ENCODE results near the gene TBC1D9B. TPM values are rescaled to one million over a fixed set of nuclear protein-coding genes. Genes with fewer than 3 reads are reported as not detected.

TBC1D9B gene
- total RNA-seq, 4 donors from 2014 or later: 58.8 to 439 (median 212) TPM

GRCh38 chr5:179887802-179888201 lies 19.9 kb downstream of the TBC1D9B start:
- Histone ChIP-seq H3K9me3 (peaks cover 0 to 14% (median 0%) of the 10 kb centered on the region in 3 donors), H3K4me1 (no peaks in the 10 kb centered on the region), H3K27ac (no peak overlapping the region), H3K36me3 (peaks cover 0 to 100% of the 10 kb centered on the region in 2 donors), H3K4me3 (no peak overlapping the region), H3K27me3 (no peaks in the 10 kb centered on the region)
- ATAC-seq: no peak
- WGBS, 2 donors (ENCODE audit: low coverage in 1 of 2): no CpG with 5 or more reads among the region's 6 CpGs
- TF ChIP-seq CTCF (IDR thresholded peaks at IDR 0.05) (no peak), POLR2A (IDR thresholded peaks at IDR 0.05) (no peak), POLR2AphosphoS5 (IDR thresholded peaks at IDR 0.05) (no peak), EP300 (IDR thresholded peaks at IDR 0.05) (no peak)

GRCh38 chr5:179887095-179887494 lies 20.6 kb downstream of the TBC1D9B start:
- ATAC-seq: no peak
- no peak overlapping the region for H3K27ac ChIP-seq
- H3K4me3 ChIP-seq: no peak overlapping the region
- TF ChIP-seq CTCF (IDR thresholded peaks at IDR 0.05) (no peak), POLR2AphosphoS5 (IDR thresholded peaks at IDR 0.05) (no peak), POLR2A (IDR thresholded peaks at IDR 0.05) (no peak), EP300 (IDR thresholded peaks at IDR 0.05) (no peak)
- no peaks in the 10 kb centered on the region for H3K4me1 ChIP-seq
- H3K36me3 ChIP-seq: peaks cover 0 to 98% of the 10 kb centered on the region in 2 donors
- WGBS, 2 donors (ENCODE audit: low coverage in 1 of 2): 90 to 93% methylated on average over 3 to 8 of the region's 11 CpGs
- no peaks in the 10 kb centered on the region for H3K27me3 ChIP-seq
- peaks cover 0 to 20% (median 0%) of the 10 kb centered on the region in 3 donors for H3K9me3 ChIP-seq

- Histone ChIP-seq H3K4me1 (no peaks in the 10 kb centered on the region), H3K9me3 (peaks cover 0 to 20% (median 0%) of the 10 kb centered on the region in 3 donors), H3K27me3 (no peaks in the 10 kb centered on the region), H3K27ac (no peak overlapping the region), H3K36me3 (peaks cover 0 to 91% of the 10 kb centered on the region in 2 donors), H3K4me3 (no peak overlapping the region)
- no peak for TF ChIP-seq CTCF (IDR thresholded peaks at IDR 0.05)
- TF ChIP-seq POLR2A (IDR thresholded peaks at IDR 0.05): no peak
- no peak for TF ChIP-seq POLR2AphosphoS5 (IDR thresholded peaks at IDR 0.05)
- TF ChIP-seq EP300 (IDR thresholded peaks at IDR 0.05): no peak
- 72 to 80% methylated on average over 3 to 12 of the region's 14 CpGs for WGBS, 2 donors (ENCODE audit: low coverage in 1 of 2)
- ATAC-seq: no peak
These were observed 21.3 kb downstream of the TBC1D9B start for GRCh38 chr5:179886190-179886911.

GRCh38 chr5:179885491-179886090 lies 22.1 kb downstream of the TBC1D9B start:
- H3K36me3 ChIP-seq: peaks cover 0 to 83% of the 10 kb centered on the region in 2 donors
- WGBS, 2 donors (ENCODE audit: low coverage in 1 of 2): 91 to 94% methylated on average over 10 to 12 of the region's 13 CpGs
- no peaks in the 10 kb centered on the region for H3K4me1 ChIP-seq
- ATAC-seq: no peak
- no peak overlapping the region for H3K4me3 ChIP-seq
- no peak overlapping the region for H3K27ac ChIP-seq
- H3K9me3 ChIP-seq: peaks cover 0 to 20% (median 0%) of the 10 kb centered on the region in 3 donors
- TF ChIP-seq EP300 (IDR thresholded peaks at IDR 0.05) (no peak), CTCF (IDR thresholded peaks at IDR 0.05) (no peak), POLR2A (IDR thresholded peaks at IDR 0.05) (no peak), POLR2AphosphoS5 (IDR thresholded peaks at IDR 0.05) (no peak)
- H3K27me3 ChIP-seq: no peaks in the 10 kb centered on the region

All from gastroesophageal sphincter (tissue), 4 donors.